A549 (cell line): Measurements from ENCODE around the gene ZG16. TPM values are rescaled to one million over a fixed set of nuclear protein-coding genes. Genes with fewer than 3 reads are reported as not detected.

Experiments used
- ATAC-seq, 2 experiments: fragments of 200-7000 bp in 1 of 2; fragments of >200 bp in 1 of 2; cut with Nextera tagmentation in 1 of 2; cut with Tn5 transposase in 1 of 2; 3 replicates each; pipeline versions ENCODE4 v1.8.0 to v1.9.1; 2018 to 2020; ENCODE audit warnings: mild to moderate bottlenecking in 1 of 2, moderate library complexity in 1 of 2
- CTCF ChIA-PET: fragments of 300-600 bp; sonication (Branson Sonifier 250); formaldehyde crosslinking; extraction: SDS; loops from one replicate; lab custom pipeline; 2021; ENCODE audit warnings: antibody characterized with exemption, inconsistent platforms; lab: Yijun Ruan, JAX
- POLR2A ChIA-PET: fragments of 350-600 bp; formaldehyde crosslinking; extraction: SDS; loops from one replicate; lab custom pipeline; 2021; ENCODE audit warnings: antibody characterized with exemption, inconsistent platforms; lab: Yijun Ruan, JAX
- DNase-seq, 2 experiments: peaks; one replicate each; pipeline versions ENCODE4 v3.0.0 to v3.0.0-alpha.2; 2011 to 2016; ENCODE audit warnings: low read depth in 1 of 2, low spot score in 1 of 2
- FAIRE-seq: peaks from 2 replicates; lab custom pipeline; 2011; peaks lifted over from hg19 to GRCh38; lab: Jason Lieb, UNC
- H3K27ac ChIP-seq, 2 experiments: fragments of >200 bp; sonication (Bioruptor Twin); formaldehyde crosslinking; 3 replicates each; pipeline ENCODE4 v1.5.1; 2016 to 2017
- H3K4me1 ChIP-seq: fragments of >200 bp; sonication (Bioruptor Twin); formaldehyde crosslinking; 3 replicates; pipeline ENCODE4 v1.6.1; 2016
- H3K4me2 ChIP-seq: fragments of >200 bp; sonication (Bioruptor Twin); formaldehyde crosslinking; 3 replicates; pipeline ENCODE4 v1.6.1; 2016
- H3K4me3 ChIP-seq: fragments of >200 bp; sonication (Bioruptor Twin); formaldehyde crosslinking; 3 replicates; pipeline ENCODE4 v1.5.1; 2016
- H3K9me3 ChIP-seq: fragments of >200 bp; sonication (Bioruptor Twin); formaldehyde crosslinking; 3 replicates; pipeline ENCODE4 v1.6.1; 2016
- ATOH8 ChIP-seq: fragments of 250-450 bp; sonication (Bioruptor Pico); IDR thresholded peaks from 2 replicates; pipeline ENCODE4 v1.5.0; 2020; ENCODE audit warnings: low read depth, mild to moderate bottlenecking, moderate library complexity
- BHLHE40 ChIP-seq: IDR thresholded peaks from 2 replicates; pipeline ENCODE4 v1.6.1; 2012; ENCODE audit warnings: low read depth, low read length, inconsistent platforms
- CBX2 ChIP-seq: fragments of 200-600 bp; sonication (generic); IDR thresholded peaks from 2 replicates; pipeline ENCODE4 v1.6.1; 2016; ENCODE audit warnings: low read depth, mild to moderate bottlenecking, borderline replicate concordance
- CBX8 ChIP-seq: fragments of 200-600 bp; sonication (generic); IDR thresholded peaks from 2 replicates; pipeline ENCODE4 v1.6.1; 2016
- CEBPB ChIP-seq, 2 experiments: fragments of >200 bp in 1 of 2; sonication (Bioruptor Twin) in 1 of 2; formaldehyde crosslinking in 1 of 2; IDR thresholded peaks; 2 replicates each; pipeline ENCODE4 v1.6.1; 2012 to 2016
- CHD2 ChIP-seq: fragments of 150-350 bp; IDR thresholded peaks from 2 replicates; pipeline ENCODE4 v1.6.1; 2014; ENCODE audit warnings: low read length; ENCODE audit not compliant: partially characterized antibody
- CHD4 ChIP-seq: fragments of 200-600 bp; sonication (generic); IDR thresholded peaks from 2 replicates; pipeline ENCODE4 v1.6.1; 2016; ENCODE audit warnings: antibody characterized with exemption, mild to moderate bottlenecking, borderline replicate concordance
- EHF ChIP-seq: fragments of 250-450 bp; sonication (Bioruptor Pico); IDR thresholded peaks from 2 replicates; pipeline ENCODE4 v1.5.0; 2020; ENCODE audit warnings: mild to moderate bottlenecking
- EP300 ChIP-seq, 2 experiments: fragments of >200 bp; sonication (Bioruptor Twin); formaldehyde crosslinking; IDR thresholded peaks; 2 replicates in 1 of 2; 3 replicates in 1 of 2; pipeline ENCODE4 v1.6.1; 2016 to 2017
- FOXS1 ChIP-seq: fragments of 250-450 bp; sonication (Bioruptor Pico); IDR thresholded peaks from 2 replicates; pipeline ENCODE4 v1.5.0; 2020; ENCODE audit warnings: mild to moderate bottlenecking, moderate library complexity
- GATA3 ChIP-seq: IDR thresholded peaks from 2 replicates; pipeline ENCODE4 v1.6.1; 2012; ENCODE audit warnings: borderline replicate concordance
- HEYL ChIP-seq: fragments of 250-450 bp; sonication (Bioruptor Pico); IDR thresholded peaks from 2 replicates; pipeline ENCODE4 v1.8.0; 2021; ENCODE audit warnings: mild to moderate bottlenecking, moderate library complexity
- HOXA7 ChIP-seq: fragments of 250-450 bp; sonication (Bioruptor Pico); IDR thresholded peaks from 2 replicates; pipeline ENCODE4 v1.5.0; 2020; ENCODE audit warnings: mild to moderate bottlenecking, moderate library complexity
- HOXB13 ChIP-seq: fragments of 250-450 bp; sonication (Bioruptor Pico); IDR thresholded peaks from 2 replicates; pipeline ENCODE4 v1.5.0; 2020; ENCODE audit warnings: low read depth, mild to moderate bottlenecking, moderate library complexity
- HOXB5 ChIP-seq: fragments of 250-450 bp; sonication (Bioruptor Pico); IDR thresholded peaks from 2 replicates; pipeline ENCODE4 v1.5.0; 2020; ENCODE audit warnings: mild to moderate bottlenecking, moderate library complexity
- KDM1A ChIP-seq: fragments of 200-600 bp; sonication (generic); IDR thresholded peaks from 2 replicates; pipeline ENCODE4 v1.6.1; 2016; ENCODE audit warnings: low read depth, mild to moderate bottlenecking
- MAFK ChIP-seq: fragments of 450-650 bp; IDR thresholded peaks from 2 replicates; pipeline ENCODE4 v1.6.1; 2014; ENCODE audit not compliant: partially characterized antibody
- NFE2L2 ChIP-seq: fragments of 150-350 bp; conservative IDR thresholded peaks from 2 replicates; pipeline ENCODE4 v1.6.1; 2014; ENCODE audit warnings: low read length
- POLR2A ChIP-seq: IDR thresholded peaks from 2 replicates; pipeline ENCODE4 v1.6.1; 2012; ENCODE audit warnings: mild to moderate bottlenecking, low read length
- POLR2AphosphoS2 ChIP-seq: conservative IDR thresholded peaks from 2 replicates; pipeline ENCODE4 v1.6.1; 2012; ENCODE audit warnings: low read length, improper control_type of control experiment, inconsistent platforms
- RARB ChIP-seq: fragments of 250-450 bp; sonication (Bioruptor Pico); IDR thresholded peaks from 2 replicates; pipeline ENCODE4 v1.8.0; 2021; ENCODE audit warnings: mild to moderate bottlenecking, moderate library complexity
- RFX5 ChIP-seq: fragments of 450-650 bp; IDR thresholded peaks from 2 replicates; pipeline ENCODE4 v1.7.1; 2014; ENCODE audit warnings: antibody characterized with exemption, mild to moderate bottlenecking, moderate library complexity
- RNF2 ChIP-seq: fragments of 200-600 bp; sonication (generic); IDR thresholded peaks from 2 replicates; pipeline ENCODE4 v1.6.1; 2016; ENCODE audit warnings: low read depth, mild to moderate bottlenecking, antibody characterized with exemption, moderate library complexity, borderline replicate concordance
- SREBF2 ChIP-seq: fragments of 450-650 bp; IDR thresholded peaks from 2 replicates; pipeline ENCODE4 v1.6.1; 2014; ENCODE audit warnings: mild to moderate bottlenecking, moderate library complexity
- TP53 ChIP-seq: fragments of 250-450 bp; sonication (Bioruptor Pico); IDR thresholded peaks from 2 replicates; pipeline ENCODE4 v1.5.0; 2021; ENCODE audit warnings: mild to moderate bottlenecking, moderate library complexity
- ZC3H11A ChIP-seq: fragments of 450-650 bp; IDR thresholded peaks from 2 replicates; pipeline ENCODE4 v1.6.1; 2014; ENCODE audit warnings: antibody characterized with exemption, mild to moderate bottlenecking
- ZFP36 ChIP-seq: fragments of 450-650 bp; IDR thresholded peaks from 2 replicates; pipeline ENCODE4 v1.6.1; 2014; ENCODE audit warnings: borderline replicate concordance; ENCODE audit not compliant: partially characterized antibody
- ZNF302 ChIP-seq: fragments of 250-450 bp; sonication (Bioruptor Pico); IDR thresholded peaks from 2 replicates; pipeline ENCODE4 v1.9.0; 2021; ENCODE audit warnings: inconsistent platforms, mild to moderate bottlenecking, moderate library complexity
- ZSCAN20 ChIP-seq: fragments of 250-450 bp; sonication (Bioruptor Pico); IDR thresholded peaks from 2 replicates; pipeline ENCODE4 v1.8.0; 2022; ENCODE audit warnings: mild to moderate bottlenecking, moderate library complexity
- WGBS: methylation state at CpG from one replicate; pipeline ENCODE4 v1.1.6; 2017; ENCODE audit errors: missing lambda C conversion rate; 5-methylcytosine and 5-hydroxymethylcytosine counted together
- polyA plus RNA-seq, 4 experiments: library from polyadenylated mRNA; depleted of rRNA in 3 of 4; stranded (reverse); fragments of >200 nt; fragmentation: RNase III in 1 of 4; extraction: RNeasy Plus Mini Kit Qiagen cat#74134 plus additional on column Dnase treatment in 1 of 4; gene quantifications; 2 replicates in 3 of 4; 3 replicates in 1 of 4; pipeline ENCODE4 v1.2.3, GENCODE V29; 2011 to 2017
- TF ChIP-seq, protein P1 (sequence below): fragments of >200 bp; sonication (Bioruptor Twin); formaldehyde crosslinking; IDR thresholded peaks from 3 replicates; pipeline ENCODE4 v1.5.1; 2016
- TF ChIP-seq, protein P2 (sequence below): fragments of 200-600 bp; sonication (generic); IDR thresholded peaks from 2 replicates; pipeline ENCODE4 v1.6.1; 2016; ENCODE audit warnings: antibody characterized with exemption, mild to moderate bottlenecking, moderate library complexity
- TF ChIP-seq, protein P3 (sequence below): IDR thresholded peaks from 2 replicates; pipeline ENCODE4 v1.6.1; 2012; ENCODE audit warnings: low read depth, borderline replicate concordance
- TF ChIP-seq, protein P4 (sequence below): IDR thresholded peaks from 2 replicates; pipeline ENCODE4 v1.6.1; 2012
- TF ChIP-seq, protein P5 (sequence below): IDR thresholded peaks from 2 replicates; pipeline ENCODE4 v1.6.1; 2012

The ZG16 gene
- polyA plus RNA-seq, 2 of the 4 experiments (the other 2 are of a cell fraction), result not detected

- H3K4me2 ChIP-seq, result peak overlapping the region; percentile 94
- ATAC-seq (peak; percentile 52 to 84), DNase-seq (peak; percentile 93 to 97), FAIRE-seq (peak; percentile 56)
- WGBS, result under 1% methylated on average over 27 of the region's 31 CpGs
- peaks cover 47% of the 10 kb centered on the region for H3K4me1 ChIP-seq
- peak overlapping the region; percentile 56 to 98 for H3K27ac ChIP-seq
- H3K4me3 ChIP-seq, result peak overlapping the region; percentile 43
- no peaks in the 10 kb centered on the region for H3K9me3 ChIP-seq
- CTCF ChIA-PET, result interaction anchor here (0.6 to 24.4 kb wide), 4 partner anchors 9 to 210 kb away, joined by 3 to 568 read pairs (median 4); partner anchors contain the start of gene MVP
- POLR2A ChIA-PET, result interaction anchor here (0.5 to 0.9 kb wide), 3 partner anchors 107 to 346 kb away, joined by 3 to 4 read pairs (median 3); partner anchors contain the start of gene TAOK2
- TF ChIP-seq ZNF302 (no peak), BHLHE40 (no peak), KDM1A (no peak), MAFK (no peak), EP300 (IDR thresholded peaks at IDR 0.05) (0 out of 5 replicates have a peak, but pooled peaks of 1 of the 2 experiments have one; percentile 18), GATA3 (no peak), CBX2 (no peak), ZSCAN20 (CRISPR knock-in tag) (no peak), EHF (CRISPR knock-in tag) (no peak), HOXB5 (CRISPR knock-in tag) (no peak), RFX5 (no peak), NFE2L2 (no peak), POLR2AphosphoS2 (no peak), SREBF2 (no peak), HOXA7 (CRISPR knock-in tag) (no peak), POLR2A (peak; percentile 38), ZC3H11A (no peak), RARB (CRISPR knock-in tag) (no peak), ZFP36 (no peak), TP53 (CRISPR knock-in tag) (no peak), CHD2 (no peak), ATOH8 (CRISPR knock-in tag) (no peak), CBX8 (no peak), RNF2 (no peak; the same call in 1 of the 2 replicates), HOXB13 (no peak), HEYL (CRISPR knock-in tag) (no peak), CHD4 (no peak), CEBPB (IDR thresholded peaks at IDR 0.05) (no peak), FOXS1 (no peak)
- TF ChIP-seq, protein P1, sequence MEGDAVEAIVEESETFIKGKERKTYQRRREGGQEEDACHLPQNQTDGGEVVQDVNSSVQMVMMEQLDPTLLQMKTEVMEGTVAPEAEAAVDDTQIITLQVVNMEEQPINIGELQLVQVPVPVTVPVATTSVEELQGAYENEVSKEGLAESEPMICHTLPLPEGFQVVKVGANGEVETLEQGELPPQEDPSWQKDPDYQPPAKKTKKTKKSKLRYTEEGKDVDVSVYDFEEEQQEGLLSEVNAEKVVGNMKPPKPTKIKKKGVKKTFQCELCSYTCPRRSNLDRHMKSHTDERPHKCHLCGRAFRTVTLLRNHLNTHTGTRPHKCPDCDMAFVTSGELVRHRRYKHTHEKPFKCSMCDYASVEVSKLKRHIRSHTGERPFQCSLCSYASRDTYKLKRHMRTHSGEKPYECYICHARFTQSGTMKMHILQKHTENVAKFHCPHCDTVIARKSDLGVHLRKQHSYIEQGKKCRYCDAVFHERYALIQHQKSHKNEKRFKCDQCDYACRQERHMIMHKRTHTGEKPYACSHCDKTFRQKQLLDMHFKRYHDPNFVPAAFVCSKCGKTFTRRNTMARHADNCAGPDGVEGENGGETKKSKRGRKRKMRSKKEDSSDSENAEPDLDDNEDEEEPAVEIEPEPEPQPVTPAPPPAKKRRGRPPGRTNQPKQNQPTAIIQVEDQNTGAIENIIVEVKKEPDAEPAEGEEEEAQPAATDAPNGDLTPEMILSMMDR, result no peak
- TF ChIP-seq, protein P2, sequence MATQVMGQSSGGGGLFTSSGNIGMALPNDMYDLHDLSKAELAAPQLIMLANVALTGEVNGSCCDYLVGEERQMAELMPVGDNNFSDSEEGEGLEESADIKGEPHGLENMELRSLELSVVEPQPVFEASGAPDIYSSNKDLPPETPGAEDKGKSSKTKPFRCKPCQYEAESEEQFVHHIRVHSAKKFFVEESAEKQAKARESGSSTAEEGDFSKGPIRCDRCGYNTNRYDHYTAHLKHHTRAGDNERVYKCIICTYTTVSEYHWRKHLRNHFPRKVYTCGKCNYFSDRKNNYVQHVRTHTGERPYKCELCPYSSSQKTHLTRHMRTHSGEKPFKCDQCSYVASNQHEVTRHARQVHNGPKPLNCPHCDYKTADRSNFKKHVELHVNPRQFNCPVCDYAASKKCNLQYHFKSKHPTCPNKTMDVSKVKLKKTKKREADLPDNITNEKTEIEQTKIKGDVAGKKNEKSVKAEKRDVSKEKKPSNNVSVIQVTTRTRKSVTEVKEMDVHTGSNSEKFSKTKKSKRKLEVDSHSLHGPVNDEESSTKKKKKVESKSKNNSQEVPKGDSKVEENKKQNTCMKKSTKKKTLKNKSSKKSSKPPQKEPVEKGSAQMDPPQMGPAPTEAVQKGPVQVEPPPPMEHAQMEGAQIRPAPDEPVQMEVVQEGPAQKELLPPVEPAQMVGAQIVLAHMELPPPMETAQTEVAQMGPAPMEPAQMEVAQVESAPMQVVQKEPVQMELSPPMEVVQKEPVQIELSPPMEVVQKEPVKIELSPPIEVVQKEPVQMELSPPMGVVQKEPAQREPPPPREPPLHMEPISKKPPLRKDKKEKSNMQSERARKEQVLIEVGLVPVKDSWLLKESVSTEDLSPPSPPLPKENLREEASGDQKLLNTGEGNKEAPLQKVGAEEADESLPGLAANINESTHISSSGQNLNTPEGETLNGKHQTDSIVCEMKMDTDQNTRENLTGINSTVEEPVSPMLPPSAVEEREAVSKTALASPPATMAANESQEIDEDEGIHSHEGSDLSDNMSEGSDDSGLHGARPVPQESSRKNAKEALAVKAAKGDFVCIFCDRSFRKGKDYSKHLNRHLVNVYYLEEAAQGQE, result no peak
- TF ChIP-seq, protein P3, sequence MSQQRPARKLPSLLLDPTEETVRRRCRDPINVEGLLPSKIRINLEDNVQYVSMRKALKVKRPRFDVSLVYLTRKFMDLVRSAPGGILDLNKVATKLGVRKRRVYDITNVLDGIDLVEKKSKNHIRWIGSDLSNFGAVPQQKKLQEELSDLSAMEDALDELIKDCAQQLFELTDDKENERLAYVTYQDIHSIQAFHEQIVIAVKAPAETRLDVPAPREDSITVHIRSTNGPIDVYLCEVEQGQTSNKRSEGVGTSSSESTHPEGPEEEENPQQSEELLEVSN, result 0 out of 2 replicates have a peak, but pooled peaks have one; percentile 5
- TF ChIP-seq, protein P4, sequence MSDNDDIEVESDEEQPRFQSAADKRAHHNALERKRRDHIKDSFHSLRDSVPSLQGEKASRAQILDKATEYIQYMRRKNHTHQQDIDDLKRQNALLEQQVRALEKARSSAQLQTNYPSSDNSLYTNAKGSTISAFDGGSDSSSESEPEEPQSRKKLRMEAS, result peak; percentile 68
- TF ChIP-seq, protein P5, sequence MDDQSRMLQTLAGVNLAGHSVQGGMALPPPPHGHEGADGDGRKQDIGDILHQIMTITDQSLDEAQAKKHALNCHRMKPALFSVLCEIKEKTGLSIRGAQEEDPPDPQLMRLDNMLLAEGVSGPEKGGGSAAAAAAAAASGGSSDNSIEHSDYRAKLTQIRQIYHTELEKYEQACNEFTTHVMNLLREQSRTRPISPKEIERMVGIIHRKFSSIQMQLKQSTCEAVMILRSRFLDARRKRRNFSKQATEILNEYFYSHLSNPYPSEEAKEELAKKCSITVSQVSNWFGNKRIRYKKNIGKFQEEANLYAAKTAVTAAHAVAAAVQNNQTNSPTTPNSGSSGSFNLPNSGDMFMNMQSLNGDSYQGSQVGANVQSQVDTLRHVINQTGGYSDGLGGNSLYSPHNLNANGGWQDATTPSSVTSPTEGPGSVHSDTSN, result peak; percentile 89
Measured at GRCh38 chr16:29811170-29811895, 33.3 kb downstream of the ZG16 start.
